HG02970 (cell line): Measurements from ENCODE around the gene ZGPAT.
"Not testable (repeated sequence)": the region's sequence is repeated elsewhere in the genome, so short reads cannot be mapped to it uniquely, and the experiment has no call there.

Experiments used
- ATAC-seq: cut with Tn5 transposase; IDR thresholded peaks from one replicate; pipeline ENCODE4 v1.9.1; 2021; ENCODE audit warnings: mild to moderate bottlenecking, moderate library complexity, moderate number of reproducible peaks; ENCODE audit not compliant: unreplicated experiment, low FRiP score

Gene ZGPAT

GRCh38 chr20:63702036-63702665, 5.7 kb upstream of the ZGPAT start:
- no peak for ATAC-seq

GRCh38 chr20:63702751-63703470, 4.9 kb upstream of the ZGPAT start:
- ATAC-seq: no peak

GRCh38 chr20:63703471-63703975, 4.3 kb upstream of the ZGPAT start:
- ATAC-seq: no peak

- ATAC-seq: no peak
Measured at GRCh38 chr20:63703976-63704748, 3.7 kb upstream of the ZGPAT start.

- no peak for ATAC-seq
Measured at GRCh38 chr20:63704749-63705117, 3.1 kb upstream of the ZGPAT start.

GRCh38 chr20:63705232-63706026, 2.4 kb upstream of the ZGPAT start:
- ATAC-seq: no peak

GRCh38 chr20:63706027-63706695, 1.7 kb upstream of the ZGPAT start:
- ATAC-seq: no peak

- peak; percentile 25 for ATAC-seq
Measured at GRCh38 chr20:63706852-63707557, 834 bp upstream of the ZGPAT start.

- peak; percentile 8 for ATAC-seq
Measured at GRCh38 chr20:63708301-63709148, 686 bp downstream of the ZGPAT start.

- no peak for ATAC-seq
Measured at GRCh38 chr20:63709149-63709527, 1.3 kb downstream of the ZGPAT start.

- no peak for ATAC-seq
Measured at GRCh38 chr20:63711085-63711645, 3.3 kb downstream of the ZGPAT start.

GRCh38 chr20:63712191-63712590, 4.4 kb downstream of the ZGPAT start:
- ATAC-seq: no peak

GRCh38 chr20:63714858-63715257, 7.0 kb downstream of the ZGPAT start:
- ATAC-seq: no peak

GRCh38 chr20:63718996-63719395, 11.2 kb downstream of the ZGPAT start:
- no peak for ATAC-seq

- ATAC-seq: not testable (repeated sequence)
Measured at GRCh38 chr20:63722967-63723622, 15.3 kb downstream of the ZGPAT start.

GRCh38 chr20:63730189-63730733, 22.4 kb downstream of the ZGPAT start:
- ATAC-seq: not testable (repeated sequence)

GRCh38 chr20:63731410-63731809, 23.6 kb downstream of the ZGPAT start:
- ATAC-seq: no peak
